GM23338 (cell line): ENCODE measurements around the gene GRM6. TPM values are rescaled to one million over a fixed set of nuclear protein-coding genes. Genes with fewer than 3 reads are reported as not detected.

Experiments used
- ATAC-seq: fragments of 200-7000 bp; cut with Tn5 transposase; 3 replicates; pipeline ENCODE4 v1.9.1; 2020
- DNase-seq: peaks from one replicate; pipeline ENCODE4 v3.0.0-alpha.2; 2015; ENCODE audit warnings: low spot score
- H2AFZ ChIP-seq: fragments of 200-600 bp; sonication (generic); 2 replicates; pipeline ENCODE4 v1.8.0; 2016; ENCODE audit warnings: antibody characterized with exemption, mild to moderate bottlenecking, moderate library complexity
- H3F3A ChIP-seq: fragments of 200-600 bp; sonication (generic); replicated peaks from 2 replicates; pipeline ENCODE4 v1.8.0; 2017; ENCODE audit warnings: antibody characterized with exemption, mixed run types, low read depth
- H3K27ac ChIP-seq: fragments of 200-600 bp; sonication (generic); 2 replicates; pipeline ENCODE4 v1.6.1; 2016; ENCODE audit warnings: low read depth
- H3K27me3 ChIP-seq: fragments of 200-600 bp; sonication (generic); 2 replicates; pipeline ENCODE4 v1.8.0; 2016; ENCODE audit warnings: mild to moderate bottlenecking, mixed run types, moderate library complexity; ENCODE audit not compliant: insufficient read depth
- H3K36me3 ChIP-seq: fragments of 200-600 bp; sonication (generic); 2 replicates; pipeline ENCODE4 v1.8.0; 2016; ENCODE audit warnings: mild to moderate bottlenecking; ENCODE audit not compliant: insufficient read depth
- H3K4me1 ChIP-seq: fragments of 200-600 bp; sonication (generic); 2 replicates; pipeline ENCODE4 v1.8.0; 2016; ENCODE audit warnings: mild to moderate bottlenecking, moderate library complexity; ENCODE audit not compliant: insufficient read depth
- H3K4me2 ChIP-seq: fragments of 200-600 bp; sonication (generic); 2 replicates; pipeline ENCODE4 v1.7.1; 2017; ENCODE audit warnings: mixed run types
- H3K4me3 ChIP-seq: fragments of 200-600 bp; sonication (generic); 2 replicates; pipeline ENCODE4 v1.6.1; 2016; ENCODE audit warnings: mixed run types
- H3K79me2 ChIP-seq: fragments of 200-600 bp; sonication (generic); replicated peaks from 2 replicates; pipeline ENCODE4 v1.8.0; 2017; ENCODE audit warnings: mild to moderate bottlenecking; ENCODE audit not compliant: insufficient read depth
- H3K9me2 ChIP-seq: fragments of 200-600 bp; sonication (generic); 2 replicates; pipeline ENCODE4 v1.8.0; 2017; ENCODE audit not compliant: insufficient read depth
- H4K20me1 ChIP-seq: fragments of 200-600 bp; sonication (generic); replicated peaks from 2 replicates; pipeline ENCODE4 v1.8.0; 2017; ENCODE audit warnings: mild to moderate bottlenecking; ENCODE audit not compliant: insufficient read depth
- H3K27ac Mint-ChIP-seq: 2 replicates; pipeline ENCODE4 v1.8.0; 2020; ENCODE audit warnings: inconsistent platforms, mild to moderate bottlenecking, moderate library complexity, mixed read lengths
- H3K27me3 Mint-ChIP-seq: 3 replicates; pipeline ENCODE4 v1.8.0; 2022; ENCODE audit warnings: low read depth, mild to moderate bottlenecking, moderate library complexity, mixed read lengths, inconsistent platforms; ENCODE audit not compliant: insufficient read depth, poor library complexity
- H3K36me3 Mint-ChIP-seq: 3 replicates; pipeline ENCODE4 v1.8.0; 2021; ENCODE audit warnings: low read depth, mild to moderate bottlenecking, inconsistent platforms, moderate library complexity, mixed read lengths
- H3K4me1 Mint-ChIP-seq: 3 replicates; pipeline ENCODE4 v1.8.0; 2020; ENCODE audit warnings: mild to moderate bottlenecking, inconsistent platforms, mixed read lengths
- H3K4me3 Mint-ChIP-seq: 3 replicates; pipeline ENCODE4 v1.8.0; 2021; ENCODE audit warnings: moderate library complexity, mild to moderate bottlenecking, inconsistent platforms, mixed read lengths
- H3K9me3 Mint-ChIP-seq: 3 replicates; pipeline ENCODE4 v1.8.0; 2020; ENCODE audit warnings: moderate library complexity, mild to moderate bottlenecking, inconsistent platforms, mixed read lengths
- CREB1 ChIP-seq: fragments of 250-450 bp; sonication (Bioruptor Pico); IDR thresholded peaks from 2 replicates; pipeline ENCODE4 v1.5.0; 2020; ENCODE audit warnings: low read depth, mild to moderate bottlenecking, moderate library complexity
- CTCF ChIP-seq, 2 experiments: fragments of 200-600 bp in 1 of 2; sonication (generic) in 1 of 2; conservative IDR thresholded peaks; 2 replicates each; pipeline versions ENCODE4 v1.5.1 to v1.6.1; 2016 to 2017; ENCODE audit warnings: antibody characterized with exemption in 2 of 2, low read depth in 2 of 2, mild to moderate bottlenecking in 2 of 2, moderate library complexity in 1 of 2
- ETS1 ChIP-seq: IDR thresholded peaks from 2 replicates; pipeline ENCODE4 v1.6.1; 2016; ENCODE audit warnings: antibody characterized with exemption
- EZH2 ChIP-seq: fragments of 200-600 bp; sonication (generic); IDR thresholded peaks from one replicate; pipeline ENCODE4 v1.8.0; 2017; ENCODE audit warnings: antibody characterized with exemption, mild to moderate bottlenecking, low read depth; ENCODE audit not compliant: unreplicated experiment
- EZH2phosphoT487 ChIP-seq: fragments of 200-600 bp; sonication (generic); IDR thresholded peaks from one replicate; pipeline ENCODE4 v1.8.1; 2018; ENCODE audit warnings: antibody characterized with exemption; ENCODE audit not compliant: unreplicated experiment
- JUNB ChIP-seq: IDR thresholded peaks from one replicate; pipeline ENCODE4 v1.6.1; 2016; ENCODE audit warnings: antibody characterized with exemption; ENCODE audit not compliant: unreplicated experiment
- NANOG ChIP-seq: IDR thresholded peaks from 2 replicates; pipeline ENCODE4 v1.6.1; 2016; ENCODE audit warnings: antibody characterized with exemption, borderline replicate concordance
- POLR2AphosphoS5 ChIP-seq: IDR thresholded peaks from 2 replicates; pipeline ENCODE4 v1.6.1; 2016; ENCODE audit warnings: antibody characterized with exemption, low read depth
- REST ChIP-seq: IDR thresholded peaks from one replicate; pipeline ENCODE4 v1.6.1; 2018; ENCODE audit warnings: antibody characterized with exemption; ENCODE audit not compliant: unreplicated experiment
- STAT1 ChIP-seq: IDR thresholded peaks from one replicate; pipeline ENCODE4 v1.6.1; 2016; ENCODE audit warnings: antibody characterized with exemption; ENCODE audit not compliant: unreplicated experiment
- ZNF114 ChIP-seq: fragments of 250-450 bp; sonication (Bioruptor Pico); IDR thresholded peaks from 2 replicates; pipeline ENCODE4 v1.5.0; 2020; ENCODE audit warnings: mild to moderate bottlenecking, moderate library complexity
- ZNF331 ChIP-seq: fragments of 250-450 bp; sonication (Bioruptor Pico); IDR thresholded peaks from 2 replicates; pipeline ENCODE4 v1.5.0; 2020; ENCODE audit warnings: low read depth, mild to moderate bottlenecking, moderate library complexity
- ZNF462 ChIP-seq: fragments of 250-450 bp; sonication (Bioruptor Pico); IDR thresholded peaks from 2 replicates; pipeline ENCODE4 v1.5.0; 2020; ENCODE audit warnings: mild to moderate bottlenecking, moderate library complexity
- polyA plus RNA-seq: library from polyadenylated mRNA; unstranded; fragments of >200 nt; fragmentation: Nextera tagmentation; extraction: Ambion mirVana; gene quantifications from 2 replicates; pipeline ENCODE4 v1.2.1, GENCODE V29; 2016
- total RNA-seq: library from RNA; depleted of rRNA; stranded (reverse); fragments of >200 nt; shearing (Covaris generic); gene quantifications from 2 replicates; pipeline ENCODE4 v1.2.3, GENCODE V29; 2014

GRM6 gene
- total and polyA plus RNA-seq, 2 experiments from 2014 or later, result 0.19 TPM; not detected in 1

GRCh38 chr5:178992291-178992895, 2.7 kb downstream of the GRM6 start:
- H3K4me1 ChIP-seq, result peaks cover 8% of the 10 kb centered on the region
- peaks cover 11% of the 10 kb centered on the region; the same call in 2 of the 3 replicates for H3K4me1 Mint-ChIP-seq
- H3K9me3 Mint-ChIP-seq, result peaks cover 53% of the 10 kb centered on the region
- no peak overlapping the region for H3K4me2 ChIP-seq
- no peak overlapping the region for H3K27ac Mint-ChIP-seq
- H3K79me2 ChIP-seq, result no peaks in the 10 kb centered on the region
- H4K20me1 ChIP-seq, result no peaks in the 10 kb centered on the region
- TF ChIP-seq NANOG (no peak), EZH2 (no peak), JUNB (no peak), CTCF (conservative IDR thresholded peaks at IDR 0.05; ENCODE audit: low read depth in 2 of 2) (no peak), POLR2AphosphoS5 (no peak), ETS1 (no peak), ZNF331 (CRISPR knock-in tag) (no peak), EZH2phosphoT487 (no peak), REST (no peak), STAT1 (no peak), CREB1 (CRISPR knock-in tag) (no peak), ZNF462 (CRISPR knock-in tag) (no peak), ZNF114 (CRISPR knock-in tag) (no peak)
- no peak overlapping the region for H3K4me3 Mint-ChIP-seq
- peaks cover 51% of the 10 kb centered on the region for H3K27me3 Mint-ChIP-seq
- H2AFZ ChIP-seq, result no peak overlapping the region
- peaks cover 42% of the 10 kb centered on the region for H3K27me3 ChIP-seq
- 0 out of 2 replicates have a peak, but pooled peaks cover 3% of the 10 kb centered on the region for H3F3A ChIP-seq
- H3K27ac ChIP-seq, result no peak overlapping the region
- H3K9me2 ChIP-seq, result no peaks in the 10 kb centered on the region
- H3K36me3 ChIP-seq, result no peaks in the 10 kb centered on the region
- no peak overlapping the region for H3K4me3 ChIP-seq
- DNase-seq (no peak), ATAC-seq (no peak)
- peaks cover 9% of the 10 kb centered on the region for H3K36me3 Mint-ChIP-seq
